ENCODE results near the gene UBA3.

DNA sequence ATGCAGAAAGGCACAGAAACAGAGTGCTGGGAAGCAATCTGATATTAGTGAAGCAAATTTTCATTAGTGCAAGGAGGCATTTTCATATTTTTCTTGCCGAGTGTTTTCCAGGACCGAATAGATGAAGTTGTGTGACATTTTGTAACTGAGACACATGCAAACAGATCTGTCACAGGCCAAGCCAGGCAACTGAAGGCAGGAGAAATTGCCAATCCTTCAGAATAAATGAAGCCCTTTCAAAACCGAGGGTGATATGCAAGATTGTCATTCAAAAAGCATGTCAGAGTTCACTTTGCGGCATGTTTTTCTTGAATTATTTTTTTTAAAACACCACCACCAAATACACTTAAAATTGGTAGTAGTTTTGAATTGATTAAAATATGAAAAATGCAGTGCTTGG is 36.0 kb upstream of the UBA3 start:
- TF ChIP-seq CTCF (IDR thresholded peaks at IDR 0.05) (no peak), POLR2AphosphoS5 (IDR thresholded peaks at IDR 0.05) (no peak), EP300 (IDR thresholded peaks at IDR 0.05) (no peak), POLR2A (IDR thresholded peaks at IDR 0.05) (no peak)
